T-cell (primary cell): ENCODE results near the gene ARHGAP6. TPM values are rescaled to one million over a fixed set of nuclear protein-coding genes. Genes with fewer than 3 reads are reported as not detected.

Experiments
- ATAC-seq, 4 experiments: fragments of 200-7000 bp in 3 of 4; fragments of 150-1000 bp in 1 of 4; cut with Tn5 transposase; replicated peaks in 1 of 4; 1 replicate in 3 of 4; 2 replicates in 1 of 4; pipeline ENCODE4 v1.10.0; 2021; ENCODE audit warnings: moderate library complexity in 3 of 4, mild to moderate bottlenecking in 2 of 4, moderate number of reproducible peaks in 1 of 4
- CTCF ChIA-PET, 2 donors: fragments of 300-600 bp; sonication (Branson Sonifier 250); formaldehyde crosslinking; loops; one replicate each; lab custom pipeline; 2022; ENCODE audit warnings: antibody characterized with exemption in 2 of 2; lab: Charles Lee
- POLR2A ChIA-PET, 2 donors: fragments of 300-600 bp; sonication (Branson Sonifier 250); formaldehyde crosslinking; loops; one replicate each; lab custom pipeline; 2022; ENCODE audit warnings: antibody characterized with exemption in 2 of 2; lab: Charles Lee
- DNase-seq, 35 experiments: peaks; one replicate each; pipeline versions ENCODE4 v3.0.0 to v3.0.0-alpha.2; 2013 to 2023
- H3K27ac ChIP-seq: one replicate; pipeline ENCODE4 v1.5.1; 2013; ENCODE audit warnings: low read length
- H3K27me3 ChIP-seq, 2 experiments: replicated peaks in 1 of 2; 1 replicate in 1 of 2; 2 replicates in 1 of 2; pipeline versions ENCODE4 v1.6.1 to v1.7.0; 2013; ENCODE audit warnings: low read length in 1 of 2, mixed read lengths in 1 of 2; ENCODE audit not compliant: control insufficient read depth in 2 of 2, insufficient read depth in 2 of 2; ENCODE audit errors: extremely low read depth in 1 of 2
- H3K36me3 ChIP-seq, 2 donors: 1 replicate in 1 of 2; 2 replicates in 1 of 2; pipeline versions ENCODE4 v1.6.1 to v1.7.0; 2013; ENCODE audit warnings: low read length in 1 of 2; ENCODE audit not compliant: control insufficient read depth in 2 of 2, insufficient read depth in 1 of 2; ENCODE audit errors: extremely low read depth in 1 of 2
- H3K4me1 ChIP-seq, 2 experiments: 1 replicate in 1 of 2; 2 replicates in 1 of 2; pipeline versions ENCODE4 v1.6.1 to v1.7.0; 2013; ENCODE audit warnings: low read length in 2 of 2, mixed read lengths in 1 of 2; ENCODE audit not compliant: insufficient read depth in 2 of 2, control insufficient read depth in 1 of 2; ENCODE audit errors: extremely low read depth in 1 of 2
- H3K4me3 ChIP-seq, 2 donors: 1 replicate in 1 of 2; 2 replicates in 1 of 2; pipeline versions ENCODE4 v1.5.1 to v1.7.0; 2013; ENCODE audit warnings: mild to moderate bottlenecking in 2 of 2, low read length in 1 of 2, moderate library complexity in 1 of 2; ENCODE audit not compliant: control insufficient read depth in 1 of 2; ENCODE audit errors: extremely low read depth in 1 of 2
- H3K9me3 ChIP-seq: 2 replicates; pipeline ENCODE4 v1.7.0; 2013
- H3K27ac Mint-ChIP-seq, 2 donors: one replicate each; pipeline ENCODE4 v1.8.0; 2020 to 2021; ENCODE audit warnings: mild to moderate bottlenecking in 2 of 2, mixed read lengths in 2 of 2
- H3K27me3 Mint-ChIP-seq, 2 donors: one replicate each; pipeline ENCODE4 v1.8.0; 2021 to 2022; ENCODE audit warnings: mixed read lengths in 2 of 2
- H3K36me3 Mint-ChIP-seq: one replicate; pipeline ENCODE4 v1.8.0; 2021; ENCODE audit warnings: mixed read lengths
- H3K4me1 Mint-ChIP-seq, 3 donors: one replicate each; pipeline ENCODE4 v1.8.0; 2020 to 2022; ENCODE audit warnings: mixed read lengths in 3 of 3, mild to moderate bottlenecking in 1 of 3
- H3K4me3 Mint-ChIP-seq, 3 donors: one replicate each; pipeline ENCODE4 v1.8.0; 2020 to 2022; ENCODE audit warnings: mild to moderate bottlenecking in 3 of 3, mixed read lengths in 3 of 3, moderate library complexity in 3 of 3
- H3K9me3 Mint-ChIP-seq, 3 donors: one replicate each; pipeline ENCODE4 v1.8.0; 2020 to 2022; ENCODE audit warnings: mixed read lengths in 3 of 3
- WGBS: methylation state at CpG from one replicate; pipeline ENCODE4 v1.1.5; 2013; ENCODE audit warnings: missing lambda C conversion rate; ENCODE audit not compliant: insufficient coverage; 5-methylcytosine and 5-hydroxymethylcytosine counted together
- total RNA-seq, 35 experiments: library from RNA in 6 of 35; stranded (reverse) in 6 of 35; fragments of 120-200 nt in 1 of 35; gene quantifications; one replicate each; pipeline versions ENCODE4 v1.2.1 to v1.2.4 and lab custom pipeline; 2013 to 2026

Gene ARHGAP6
- total RNA-seq, 5 donors from 2014 or later (not counting 1 experiment from before 2014, with no cell fraction given), result 0.09 to 0.13 (median 0.12) TPM; not detected in 2

GRCh38 chrX:11188664-11189063 lies 477.1 kb downstream of the ARHGAP6 start:
- H3K27me3 Mint-ChIP-seq, result peaks cover 0 to 21% of the 10 kb centered on the region in 2 donors
- Histone ChIP-seq H3K27ac (no peak overlapping the region), H3K9me3 (no peaks in the 10 kb centered on the region), H3K4me1 (no peaks in the 10 kb centered on the region), H3K27me3 (no peaks in the 10 kb centered on the region), H3K36me3 (no peaks in the 10 kb centered on the region), H3K4me3 (no peak overlapping the region)
- ATAC-seq (no peak), DNase-seq (no peak)
- H3K27ac Mint-ChIP-seq, result no peak overlapping the region
- H3K36me3 Mint-ChIP-seq, result no peaks in the 10 kb centered on the region
- POLR2A ChIA-PET, result no interaction called here
- H3K4me1 Mint-ChIP-seq, result no peaks in the 10 kb centered on the region
- no peaks in the 10 kb centered on the region for H3K9me3 Mint-ChIP-seq
- no peak overlapping the region for H3K4me3 Mint-ChIP-seq
- WGBS, result no CpG with 5 or more reads among the region's 7 CpGs
- CTCF ChIA-PET, result no interaction called here

- Mint-ChIP-seq H3K36me3 (no peaks in the 10 kb centered on the region), H3K4me1 (no peaks in the 10 kb centered on the region), H3K4me3 (no peak overlapping the region), H3K27ac (no peak overlapping the region), H3K27me3 (peaks cover 0 to 30% of the 10 kb centered on the region in 2 donors), H3K9me3 (no peaks in the 10 kb centered on the region)
- ChIA-PET CTCF (no interaction called here), POLR2A (no interaction called here)
- H3K4me3 ChIP-seq, result no peak overlapping the region
- ATAC-seq (no peak), DNase-seq (no peak)
- H3K4me1 ChIP-seq, result no peaks in the 10 kb centered on the region
- H3K27me3 ChIP-seq, result peaks cover 0 to 3% of the 10 kb centered on the region in 2 experiments
- no CpG with 5 or more reads among the region's 3 CpGs for WGBS
- no peaks in the 10 kb centered on the region for H3K9me3 ChIP-seq
- H3K36me3 ChIP-seq, result no peaks in the 10 kb centered on the region
- H3K27ac ChIP-seq, result no peak overlapping the region
Observed at GRCh38 chrX:11187001-11187400, 478.7 kb downstream of the ARHGAP6 start.

GRCh38 chrX:11185861-11186260 lies 479.9 kb downstream of the ARHGAP6 start:
- H3K36me3 Mint-ChIP-seq, result no peaks in the 10 kb centered on the region
- ATAC-seq, result no peak

GRCh38 chrX:11180571-11180970 lies 485.1 kb downstream of the ARHGAP6 start:
- H3K9me3 ChIP-seq, result no peaks in the 10 kb centered on the region
- no peaks in the 10 kb centered on the region for H3K4me1 ChIP-seq
- H3K27ac ChIP-seq, result no peak overlapping the region
- H3K4me3 ChIP-seq, result no peak overlapping the region
- H3K36me3 Mint-ChIP-seq, result no peaks in the 10 kb centered on the region
- H3K4me1 Mint-ChIP-seq, result no peaks in the 10 kb centered on the region
- ChIA-PET CTCF (no interaction called here), POLR2A (no interaction called here)
- no peaks in the 10 kb centered on the region for H3K36me3 ChIP-seq
- peaks cover 0 to 25% of the 10 kb centered on the region in 2 donors for H3K27me3 Mint-ChIP-seq
- no peak overlapping the region for H3K27ac Mint-ChIP-seq
- H3K4me3 Mint-ChIP-seq, result no peak overlapping the region
- no peak for DNase-seq
- H3K27me3 ChIP-seq, result peaks cover 0 to 3% of the 10 kb centered on the region in 2 experiments
- ATAC-seq, result no peak
- no CpG with 5 or more reads among the region's 5 CpGs for WGBS
- H3K9me3 Mint-ChIP-seq, result no peaks in the 10 kb centered on the region

More at GRCh38 chrX:11185861-11186260, 479.9 kb downstream of the ARHGAP6 start:
- H3K27ac ChIP-seq, result no peak overlapping the region
- H3K9me3 Mint-ChIP-seq, result no peaks in the 10 kb centered on the region
- H3K27me3 ChIP-seq, result peaks cover 0 to 3% of the 10 kb centered on the region in 2 experiments
- H3K4me3 Mint-ChIP-seq, result no peak overlapping the region
- no peaks in the 10 kb centered on the region for H3K36me3 ChIP-seq
- H3K27ac Mint-ChIP-seq, result no peak overlapping the region
- ChIA-PET POLR2A (no interaction called here), CTCF (no interaction called here)
- no peaks in the 10 kb centered on the region for H3K4me1 ChIP-seq
- H3K27me3 Mint-ChIP-seq, result peaks cover 0 to 30% of the 10 kb centered on the region in 2 donors
- H3K9me3 ChIP-seq, result no peaks in the 10 kb centered on the region
- no peaks in the 10 kb centered on the region for H3K4me1 Mint-ChIP-seq
- H3K4me3 ChIP-seq, result no peak overlapping the region
- DNase-seq, result no peak

- Histone ChIP-seq H3K9me3 (no peaks in the 10 kb centered on the region), H3K27ac (no peak overlapping the region), H3K4me3 (no peak overlapping the region), H3K36me3 (no peaks in the 10 kb centered on the region), H3K4me1 (no peaks in the 10 kb centered on the region), H3K27me3 (no peaks in the 10 kb centered on the region)
- DNase-seq (no peak), ATAC-seq (no peak)
- Mint-ChIP-seq H3K4me3 (no peak overlapping the region), H3K9me3 (no peaks in the 10 kb centered on the region), H3K27ac (no peak overlapping the region), H3K27me3 (peaks cover 6 to 36% of the 10 kb centered on the region in 2 donors), H3K36me3 (no peaks in the 10 kb centered on the region), H3K4me1 (no peaks in the 10 kb centered on the region)
- ChIA-PET CTCF (no interaction called here), POLR2A (no interaction called here)
- WGBS, result no CpG with 5 or more reads among the region's 4 CpGs
Observed at GRCh38 chrX:11172415-11172814, 493.3 kb downstream of the ARHGAP6 start.

- POLR2A ChIA-PET, result no interaction called here
- WGBS, result no CpG with 5 or more reads among the region's 4 CpGs
- DNase-seq (no peak), ATAC-seq (no peak)
- no peak overlapping the region for H3K27ac Mint-ChIP-seq
- no peaks in the 10 kb centered on the region for H3K4me1 Mint-ChIP-seq
- Histone ChIP-seq H3K36me3 (no peaks in the 10 kb centered on the region), H3K27me3 (no peaks in the 10 kb centered on the region), H3K27ac (no peak overlapping the region), H3K9me3 (no peaks in the 10 kb centered on the region), H3K4me3 (no peak overlapping the region), H3K4me1 (no peaks in the 10 kb centered on the region)
- no peaks in the 10 kb centered on the region for H3K36me3 Mint-ChIP-seq
- no peaks in the 10 kb centered on the region for H3K9me3 Mint-ChIP-seq
- H3K27me3 Mint-ChIP-seq, result peaks cover 6 to 41% of the 10 kb centered on the region in 2 donors
- H3K4me3 Mint-ChIP-seq, result no peak overlapping the region
- CTCF ChIA-PET, result no interaction called here
Observed at GRCh38 chrX:11171956-11172355, 493.8 kb downstream of the ARHGAP6 start.

GRCh38 chrX:11164433-11164832 lies 501.3 kb downstream of the ARHGAP6 start:
- ChIA-PET CTCF (no interaction called here), POLR2A (no interaction called here)
- Histone ChIP-seq H3K4me3 (no peak overlapping the region), H3K27me3 (no peaks in the 10 kb centered on the region), H3K9me3 (no peaks in the 10 kb centered on the region), H3K36me3 (no peaks in the 10 kb centered on the region), H3K27ac (no peak overlapping the region), H3K4me1 (no peaks in the 10 kb centered on the region)
- peaks cover 0 to 17% of the 10 kb centered on the region in 2 donors for H3K27me3 Mint-ChIP-seq
- no peaks in the 10 kb centered on the region for H3K4me1 Mint-ChIP-seq
- no peak overlapping the region for H3K4me3 Mint-ChIP-seq
- H3K36me3 Mint-ChIP-seq, result no peaks in the 10 kb centered on the region
- WGBS, result 60% methylated on average over 2 of the region's 6 CpGs
- H3K9me3 Mint-ChIP-seq, result no peaks in the 10 kb centered on the region
- ATAC-seq (no peak), DNase-seq (no peak)
- no peak overlapping the region for H3K27ac Mint-ChIP-seq
